Renal pelvis (tissue), 4 donors: Measurements from ENCODE around the gene CRYGN. TPM values are rescaled to one million over a fixed set of nuclear protein-coding genes. Genes with fewer than 3 reads are reported as not detected.

Experiments
- DNase-seq: peaks from one replicate; pipeline ENCODE4 v3.0.0-alpha.2; 2013
- polyA plus RNA-seq, 3 donors: library from polyadenylated mRNA; unstranded; fragments of 120-200 nt; gene quantifications; one replicate each; pipeline ENCODE4 v1.2.1, GENCODE V29; 2013; ENCODE audit not compliant: insufficient read length in 3 of 3

The CRYGN gene
- polyA plus RNA-seq, 3 donors, result 2.5 to 5.1 (median 3.7) TPM

- no peak for DNase-seq
Observed at GRCh38 chr7:151461096-151461941, 21.4 kb upstream of the CRYGN start.

- DNase-seq, result no peak
Observed at GRCh38 chr7:151460474-151460855, 20.5 kb upstream of the CRYGN start.

- DNase-seq, result peak; percentile 91
Observed at GRCh38 chr7:151459726-151460473, 20.0 kb upstream of the CRYGN start.

- DNase-seq, result no peak
Observed at GRCh38 chr7:151457534-151457933, 17.6 kb upstream of the CRYGN start.

GRCh38 chr7:151456782-151457181 is 16.8 kb upstream of the CRYGN start:
- DNase-seq, result no peak

GRCh38 chr7:151456276-151456675 is 16.3 kb upstream of the CRYGN start:
- DNase-seq, result no peak

- no peak for DNase-seq
Observed at GRCh38 chr7:151455690-151456089, 15.7 kb upstream of the CRYGN start.

- DNase-seq, result no peak
Observed at GRCh38 chr7:151454932-151455530, 15.1 kb upstream of the CRYGN start.

- no peak for DNase-seq
Observed at GRCh38 chr7:151454305-151454704, 14.4 kb upstream of the CRYGN start.

GRCh38 chr7:151453326-151453791 is 13.4 kb upstream of the CRYGN start:
- no peak for DNase-seq

- DNase-seq, result no peak
Observed at GRCh38 chr7:151452680-151453325, 12.9 kb upstream of the CRYGN start.

GRCh38 chr7:151451626-151452571 is 12.0 kb upstream of the CRYGN start:
- no peak for DNase-seq

- DNase-seq, result no peak
Observed at GRCh38 chr7:151451156-151451555, 11.2 kb upstream of the CRYGN start.

- no peak for DNase-seq
Observed at GRCh38 chr7:151449990-151450389, 10.0 kb upstream of the CRYGN start.

- no peak for DNase-seq
Observed at GRCh38 chr7:151448261-151449252, 8.6 kb upstream of the CRYGN start.

GRCh38 chr7:151447901-151448260 is 7.9 kb upstream of the CRYGN start:
- DNase-seq, result no peak

GRCh38 chr7:151447312-151447711 is 7.4 kb upstream of the CRYGN start:
- DNase-seq, result no peak

GRCh38 chr7:151446412-151446811 is 6.5 kb upstream of the CRYGN start:
- no peak for DNase-seq

- DNase-seq, result no peak
Observed at GRCh38 chr7:151444632-151445031, 4.7 kb upstream of the CRYGN start.
